Esophagus squamous epithelium (tissue), 5 donors: Measurements from ENCODE around the gene FBRS. TPM values are rescaled to one million over a fixed set of nuclear protein-coding genes. Genes with fewer than 3 reads are reported as not detected.

Experiments
- DNase-seq: peaks from one replicate; lab custom pipeline; 2025; lab: John Stamatoyannopoulos, UW
- H3K27ac ChIP-seq, 4 donors: fragments of 200-600 bp; sonication (generic); one replicate each; pipeline ENCODE4 v1.5.1; 2016 to 2019; ENCODE audit warnings: mild to moderate bottlenecking in 1 of 4
- H3K27me3 ChIP-seq, 4 donors: fragments of 200-600 bp; sonication (generic); 1 replicate in 3 of 4; 2 replicates in 1 of 4; pipeline versions ENCODE4 v1.5.1 to v1.6.0; 2017 to 2021; ENCODE audit warnings: antibody characterized with exemption in 1 of 4
- H3K36me3 ChIP-seq, 3 donors: fragments of 200-600 bp; sonication (generic); one replicate each; pipeline ENCODE4 v1.5.1; 2016 to 2019
- H3K4me1 ChIP-seq, 3 donors: fragments of 200-600 bp; sonication (generic); one replicate each; pipeline ENCODE4 v1.5.1; 2017 to 2019
- H3K4me3 ChIP-seq, 4 donors: fragments of 200-600 bp; sonication (generic); 1 replicate in 3 of 4; 2 replicates in 1 of 4; pipeline ENCODE4 v1.5.1; 2016 to 2019; ENCODE audit warnings: mild to moderate bottlenecking in 2 of 4, moderate library complexity in 1 of 4
- H3K9me3 ChIP-seq, 3 donors: fragments of 200-600 bp; sonication (generic); one replicate each; pipeline ENCODE4 v1.5.1; 2016 to 2019
- CTCF ChIP-seq, 6 experiments: fragments of 450-650 bp in 4 of 6; fragments of 200-600 bp in 2 of 6; sonication (generic) in 2 of 6; IDR thresholded peaks; one replicate each; pipeline ENCODE4 v1.5.1; 2016 to 2019; ENCODE audit warnings: antibody characterized with exemption in 6 of 6, mild to moderate bottlenecking in 4 of 6, moderate library complexity in 4 of 6
- POLR2A ChIP-seq, 4 donors: fragments of 450-650 bp; IDR thresholded peaks; one replicate each; pipeline ENCODE4 v1.6.1; 2017; ENCODE audit warnings: antibody characterized with exemption in 4 of 4, mild to moderate bottlenecking in 4 of 4, moderate library complexity in 3 of 4
- WGBS, 2 donors: methylation state at CpG; one replicate each; pipeline ENCODE4 v1.1.5; 2018; 5-methylcytosine and 5-hydroxymethylcytosine counted together
- intact Hi-C: fragments of 100-400 bp; cut with DNase I; formaldehyde crosslinking; loops from one replicate; pipeline ENCODE4 v1.15.0; 2022
- total RNA-seq, 4 donors: library from RNA; depleted of rRNA; stranded (reverse); fragments of >200 nt; gene quantifications; one replicate each; pipeline ENCODE4 v1.1.0, GENCODE V29; 2016
- donor health status: DM: yes; HTN: yes; CAD: no.

Gene FBRS
- total RNA-seq, 4 donors from 2014 or later = 22.3 to 80.2 (median 45.3) TPM

GRCh38 chr16:30619202-30619601, 39.0 kb upstream of the FBRS start:
- Histone ChIP-seq H3K36me3 (no peaks in the 10 kb centered on the region), H3K27ac (no peak overlapping the region), H3K9me3 (no peaks in the 10 kb centered on the region), H3K4me3 (no peak overlapping the region), H3K4me1 (no peaks in the 10 kb centered on the region), H3K27me3 (no peaks in the 10 kb centered on the region)
- intact Hi-C loops = no loop called here
- no peak for DNase-seq
- WGBS, 2 donors = 64 to 69% methylated on average over 4 of the region's 4 CpGs
- TF ChIP-seq CTCF (IDR thresholded peaks at IDR 0.05) (no peak), POLR2A (IDR thresholded peaks at IDR 0.05) (no peak)

GRCh38 chr16:30619638-30620037, 38.6 kb upstream of the FBRS start:
- Histone ChIP-seq H3K36me3 (no peaks in the 10 kb centered on the region), H3K27ac (no peak overlapping the region), H3K9me3 (no peaks in the 10 kb centered on the region), H3K27me3 (no peaks in the 10 kb centered on the region), H3K4me3 (no peak overlapping the region), H3K4me1 (no peaks in the 10 kb centered on the region)
- WGBS, 2 donors = 69 to 78% methylated on average over 5 of the region's 5 CpGs
- intact Hi-C loops = no loop called here
- DNase-seq = no peak
- no peak for TF ChIP-seq POLR2A (IDR thresholded peaks at IDR 0.05)
- no peak for TF ChIP-seq CTCF (IDR thresholded peaks at IDR 0.05)

- TF ChIP-seq CTCF (IDR thresholded peaks at IDR 0.05) (no peak), POLR2A (IDR thresholded peaks at IDR 0.05) (no peak)
- no peaks in the 10 kb centered on the region for H3K36me3 ChIP-seq
- H3K27ac ChIP-seq = no peak overlapping the region
- H3K27me3 ChIP-seq = no peaks in the 10 kb centered on the region
- no peaks in the 10 kb centered on the region for H3K9me3 ChIP-seq
- DNase-seq = no peak
- H3K4me3 ChIP-seq = no peak overlapping the region
- 40 to 58% methylated on average over 3 of the region's 3 CpGs for WGBS, 2 donors
- no peaks in the 10 kb centered on the region for H3K4me1 ChIP-seq
- intact Hi-C loops = no loop called here
Observed at GRCh38 chr16:30620169-30620568, 38.1 kb upstream of the FBRS start.

GRCh38 chr16:30621765-30622164, 36.5 kb upstream of the FBRS start:
- TF ChIP-seq CTCF (IDR thresholded peaks at IDR 0.05) = no peak
- TF ChIP-seq POLR2A (IDR thresholded peaks at IDR 0.05) = no peak
- intact Hi-C loops = no loop called here
- H3K27ac ChIP-seq = no peak overlapping the region

GRCh38 chr16:30622455-30623032, 35.7 kb upstream of the FBRS start:
- TF ChIP-seq POLR2A (IDR thresholded peaks at IDR 0.05) = no peak
- TF ChIP-seq CTCF (IDR thresholded peaks at IDR 0.05) = no peak
- intact Hi-C loops = no loop called here
- no peaks in the 10 kb centered on the region for H3K36me3 ChIP-seq
- no peak overlapping the region for H3K27ac ChIP-seq
- H3K4me3 ChIP-seq = no peak overlapping the region
- H3K9me3 ChIP-seq = no peaks in the 10 kb centered on the region
- no peaks in the 10 kb centered on the region for H3K4me1 ChIP-seq
- 40 to 50% methylated on average over 8 to 9 of the region's 10 CpGs for WGBS, 2 donors
- DNase-seq = no peak
- no peaks in the 10 kb centered on the region for H3K27me3 ChIP-seq

More at GRCh38 chr16:30621765-30622164, 36.5 kb upstream of the FBRS start:
- no peak for DNase-seq
- Histone ChIP-seq H3K36me3 (no peaks in the 10 kb centered on the region), H3K9me3 (no peaks in the 10 kb centered on the region), H3K4me1 (no peaks in the 10 kb centered on the region), H3K4me3 (no peak overlapping the region), H3K27me3 (no peaks in the 10 kb centered on the region)
- 53 to 58% methylated on average over 4 to 5 of the region's 5 CpGs for WGBS, 2 donors
